ENCODE measurements around the gene TMEM273.

Gene TMEM273

GRCh38 chr10:49165821-49166483 lies 22.2 kb downstream of the TMEM273 start:
- no peak overlapping the region for H3K27ac ChIP-seq (ENCODE audit: low read depth in 2 of 2, low read length in 2 of 2)
- H3K9ac ChIP-seq (ENCODE audit: low read depth in 1 of 2, low read length in 2 of 2), result no peak overlapping the region
- H3K27me3 ChIP-seq (ENCODE audit: control insufficient read depth in 2 of 2, insufficient read depth in 2 of 2, low read length in 2 of 2), result no peaks in the 10 kb centered on the region
- H3K4me3 ChIP-seq (ENCODE audit: low read length in 2 of 2), result no peak overlapping the region
- peaks cover 0 to 2% of the 10 kb centered on the region in 2 donors for H3K4me1 ChIP-seq (ENCODE audit: control insufficient read depth in 2 of 2, insufficient read depth in 2 of 2, low read length in 2 of 2)
- H3K36me3 ChIP-seq (ENCODE audit: control insufficient read depth in 2 of 2, insufficient read depth in 2 of 2, low read length in 2 of 2), result peaks cover 0 to 8% of the 10 kb centered on the region in 2 donors
- no peaks in the 10 kb centered on the region for H3K9me3 ChIP-seq (ENCODE audit: control insufficient read depth in 2 of 2, low read length in 2 of 2)

- Histone ChIP-seq H3K9me3 (ENCODE audit: control insufficient read depth in 2 of 2, low read length in 2 of 2) (no peaks in the 10 kb centered on the region), H3K4me1 (ENCODE audit: control insufficient read depth in 2 of 2, insufficient read depth in 2 of 2, low read length in 2 of 2) (peaks cover 0 to 2% of the 10 kb centered on the region in 2 donors), H3K36me3 (ENCODE audit: control insufficient read depth in 2 of 2, insufficient read depth in 2 of 2, low read length in 2 of 2) (peaks cover 0 to 8% of the 10 kb centered on the region in 2 donors), H3K4me3 (ENCODE audit: low read length in 2 of 2) (no peak overlapping the region), H3K27me3 (ENCODE audit: control insufficient read depth in 2 of 2, insufficient read depth in 2 of 2, low read length in 2 of 2) (no peaks in the 10 kb centered on the region), H3K27ac (ENCODE audit: low read depth in 2 of 2, low read length in 2 of 2) (no peak overlapping the region), H3K9ac (ENCODE audit: low read depth in 1 of 2, low read length in 2 of 2) (no peak overlapping the region)
Observed at GRCh38 chr10:49165259-49165658, 22.9 kb downstream of the TMEM273 start.

- H3K4me3 ChIP-seq (ENCODE audit: low read length in 2 of 2), result no peak overlapping the region
- no peaks in the 10 kb centered on the region for H3K9me3 ChIP-seq (ENCODE audit: control insufficient read depth in 2 of 2, low read length in 2 of 2)
- H3K4me1 ChIP-seq (ENCODE audit: control insufficient read depth in 2 of 2, insufficient read depth in 2 of 2, low read length in 2 of 2), result peaks cover 0 to 2% of the 10 kb centered on the region in 2 donors
- H3K27me3 ChIP-seq (ENCODE audit: control insufficient read depth in 2 of 2, insufficient read depth in 2 of 2, low read length in 2 of 2), result no peaks in the 10 kb centered on the region
- H3K36me3 ChIP-seq (ENCODE audit: control insufficient read depth in 2 of 2, insufficient read depth in 2 of 2, low read length in 2 of 2), result peaks cover 0 to 8% of the 10 kb centered on the region in 2 donors
- no peak overlapping the region for H3K27ac ChIP-seq (ENCODE audit: low read depth in 2 of 2, low read length in 2 of 2)
- H3K9ac ChIP-seq (ENCODE audit: low read depth in 1 of 2, low read length in 2 of 2), result no peak overlapping the region
Observed at GRCh38 chr10:49164559-49165188, 23.5 kb downstream of the TMEM273 start.

GRCh38 chr10:49163741-49164140 lies 24.4 kb downstream of the TMEM273 start:
- no peaks in the 10 kb centered on the region for H3K27me3 ChIP-seq (ENCODE audit: control insufficient read depth in 2 of 2, insufficient read depth in 2 of 2, low read length in 2 of 2)
- H3K36me3 ChIP-seq (ENCODE audit: control insufficient read depth in 2 of 2, insufficient read depth in 2 of 2, low read length in 2 of 2), result peaks cover 0 to 8% of the 10 kb centered on the region in 2 donors
- no peak overlapping the region for H3K27ac ChIP-seq (ENCODE audit: low read depth in 2 of 2, low read length in 2 of 2)
- H3K4me1 ChIP-seq (ENCODE audit: control insufficient read depth in 2 of 2, insufficient read depth in 2 of 2, low read length in 2 of 2), result peaks cover 0 to 2% of the 10 kb centered on the region in 2 donors
- H3K4me3 ChIP-seq (ENCODE audit: low read length in 2 of 2), result no peak overlapping the region
- H3K9ac ChIP-seq (ENCODE audit: low read depth in 1 of 2, low read length in 2 of 2), result no peak overlapping the region
- no peaks in the 10 kb centered on the region for H3K9me3 ChIP-seq (ENCODE audit: control insufficient read depth in 2 of 2, low read length in 2 of 2)

- no peaks in the 10 kb centered on the region for H3K9me3 ChIP-seq (ENCODE audit: control insufficient read depth in 2 of 2, low read length in 2 of 2)
- no peaks in the 10 kb centered on the region for H3K4me1 ChIP-seq (ENCODE audit: control insufficient read depth in 2 of 2, insufficient read depth in 2 of 2, low read length in 2 of 2)
- no peak overlapping the region for H3K27ac ChIP-seq (ENCODE audit: low read depth in 2 of 2, low read length in 2 of 2)
- H3K9ac ChIP-seq (ENCODE audit: low read depth in 1 of 2, low read length in 2 of 2), result no peak overlapping the region
- H3K36me3 ChIP-seq (ENCODE audit: control insufficient read depth in 2 of 2, insufficient read depth in 2 of 2, low read length in 2 of 2), result peaks cover 0 to 8% of the 10 kb centered on the region in 2 donors
- H3K4me3 ChIP-seq (ENCODE audit: low read length in 2 of 2), result no peak overlapping the region
- no peaks in the 10 kb centered on the region for H3K27me3 ChIP-seq (ENCODE audit: control insufficient read depth in 2 of 2, insufficient read depth in 2 of 2, low read length in 2 of 2)
Observed at GRCh38 chr10:49162761-49163310, 25.4 kb downstream of the TMEM273 start.

GRCh38 chr10:49162063-49162462 lies 26.1 kb downstream of the TMEM273 start:
- no peak overlapping the region for H3K4me3 ChIP-seq (ENCODE audit: low read length in 2 of 2)
- no peak overlapping the region for H3K9ac ChIP-seq (ENCODE audit: low read depth in 1 of 2, low read length in 2 of 2)
- no peaks in the 10 kb centered on the region for H3K27me3 ChIP-seq (ENCODE audit: control insufficient read depth in 2 of 2, insufficient read depth in 2 of 2, low read length in 2 of 2)
- H3K36me3 ChIP-seq (ENCODE audit: control insufficient read depth in 2 of 2, insufficient read depth in 2 of 2, low read length in 2 of 2), result peaks cover 0 to 6% of the 10 kb centered on the region in 2 donors
- H3K27ac ChIP-seq (ENCODE audit: low read depth in 2 of 2, low read length in 2 of 2), result no peak overlapping the region
- H3K9me3 ChIP-seq (ENCODE audit: control insufficient read depth in 2 of 2, low read length in 2 of 2), result no peaks in the 10 kb centered on the region
- H3K4me1 ChIP-seq (ENCODE audit: control insufficient read depth in 2 of 2, insufficient read depth in 2 of 2, low read length in 2 of 2), result no peaks in the 10 kb centered on the region

GRCh38 chr10:49161411-49161997 lies 26.7 kb downstream of the TMEM273 start:
- Histone ChIP-seq H3K9ac (ENCODE audit: low read depth in 1 of 2, low read length in 2 of 2) (no peak overlapping the region), H3K27me3 (ENCODE audit: control insufficient read depth in 2 of 2, insufficient read depth in 2 of 2, low read length in 2 of 2) (no peaks in the 10 kb centered on the region), H3K9me3 (ENCODE audit: control insufficient read depth in 2 of 2, low read length in 2 of 2) (no peaks in the 10 kb centered on the region), H3K27ac (ENCODE audit: low read depth in 2 of 2, low read length in 2 of 2) (no peak overlapping the region), H3K4me3 (ENCODE audit: low read length in 2 of 2) (no peak overlapping the region), H3K36me3 (ENCODE audit: control insufficient read depth in 2 of 2, insufficient read depth in 2 of 2, low read length in 2 of 2) (peaks cover 0 to 6% of the 10 kb centered on the region in 2 donors), H3K4me1 (ENCODE audit: control insufficient read depth in 2 of 2, insufficient read depth in 2 of 2, low read length in 2 of 2) (no peaks in the 10 kb centered on the region)

GRCh38 chr10:49160814-49161213 lies 27.4 kb downstream of the TMEM273 start:
- peaks cover 0 to 4% of the 10 kb centered on the region in 2 donors for H3K36me3 ChIP-seq (ENCODE audit: control insufficient read depth in 2 of 2, insufficient read depth in 2 of 2, low read length in 2 of 2)
- H3K9ac ChIP-seq (ENCODE audit: low read depth in 1 of 2, low read length in 2 of 2), result no peak overlapping the region
- H3K4me3 ChIP-seq (ENCODE audit: low read length in 2 of 2), result no peak overlapping the region
- H3K4me1 ChIP-seq (ENCODE audit: control insufficient read depth in 2 of 2, insufficient read depth in 2 of 2, low read length in 2 of 2), result no peaks in the 10 kb centered on the region
- H3K27ac ChIP-seq (ENCODE audit: low read depth in 2 of 2, low read length in 2 of 2), result no peak overlapping the region
- no peaks in the 10 kb centered on the region for H3K27me3 ChIP-seq (ENCODE audit: control insufficient read depth in 2 of 2, insufficient read depth in 2 of 2, low read length in 2 of 2)
- H3K9me3 ChIP-seq (ENCODE audit: control insufficient read depth in 2 of 2, low read length in 2 of 2), result no peaks in the 10 kb centered on the region

- H3K4me3 ChIP-seq (ENCODE audit: low read length in 2 of 2), result no peak overlapping the region
- no peaks in the 10 kb centered on the region for H3K9me3 ChIP-seq (ENCODE audit: control insufficient read depth in 2 of 2, low read length in 2 of 2)
- no peaks in the 10 kb centered on the region for H3K36me3 ChIP-seq (ENCODE audit: control insufficient read depth in 2 of 2, insufficient read depth in 2 of 2, low read length in 2 of 2)
- no peaks in the 10 kb centered on the region for H3K4me1 ChIP-seq (ENCODE audit: control insufficient read depth in 2 of 2, insufficient read depth in 2 of 2, low read length in 2 of 2)
- no peak overlapping the region for H3K9ac ChIP-seq (ENCODE audit: low read depth in 1 of 2, low read length in 2 of 2)
- no peak overlapping the region for H3K27ac ChIP-seq (ENCODE audit: low read depth in 2 of 2, low read length in 2 of 2)
- H3K27me3 ChIP-seq (ENCODE audit: control insufficient read depth in 2 of 2, insufficient read depth in 2 of 2, low read length in 2 of 2), result no peaks in the 10 kb centered on the region
Observed at GRCh38 chr10:49160110-49160509, 28.1 kb downstream of the TMEM273 start.

- no peaks in the 10 kb centered on the region for H3K9me3 ChIP-seq (ENCODE audit: control insufficient read depth in 2 of 2, low read length in 2 of 2)
- H3K27ac ChIP-seq (ENCODE audit: low read depth in 2 of 2, low read length in 2 of 2), result no peak overlapping the region
- no peaks in the 10 kb centered on the region for H3K36me3 ChIP-seq (ENCODE audit: control insufficient read depth in 2 of 2, insufficient read depth in 2 of 2, low read length in 2 of 2)
- H3K4me3 ChIP-seq (ENCODE audit: low read length in 2 of 2), result no peak overlapping the region
- H3K27me3 ChIP-seq (ENCODE audit: control insufficient read depth in 2 of 2, insufficient read depth in 2 of 2, low read length in 2 of 2), result no peaks in the 10 kb centered on the region
- H3K4me1 ChIP-seq (ENCODE audit: control insufficient read depth in 2 of 2, insufficient read depth in 2 of 2, low read length in 2 of 2), result no peaks in the 10 kb centered on the region
- no peak overlapping the region for H3K9ac ChIP-seq (ENCODE audit: low read depth in 1 of 2, low read length in 2 of 2)
Observed at GRCh38 chr10:49158915-49159314, 29.3 kb downstream of the TMEM273 start.
